OCI-LY7 (cell line): ENCODE data around the gene AGAP2.

Source experiments
- CTCF ChIP-seq: fragments of 200-600 bp; sonication (generic); conservative IDR thresholded peaks from 2 replicates; pipeline ENCODE4 v1.5.1; 2014; ENCODE audit warnings: mild to moderate bottlenecking, antibody characterized with exemption, low read length, moderate library complexity, mixed read lengths
- EZH2phosphoT487 ChIP-seq: fragments of 200-600 bp; sonication (generic); IDR thresholded peaks from 2 replicates; pipeline ENCODE4 v1.6.1; 2018; ENCODE audit warnings: low read depth, borderline replicate concordance, mild to moderate bottlenecking, mixed run types, antibody characterized with exemption, low read length, moderate library complexity, mixed read lengths

- TF ChIP-seq CTCF: no peak
- no peak for TF ChIP-seq EZH2phosphoT487
Observed at GRCh38 chr12:57763881-57764661, 25.5 kb upstream of the AGAP2 start.
